ENCODE measurements around the gene APBA1.
"Not testable (repeated sequence)": the region's sequence is repeated elsewhere in the genome, so short reads cannot be mapped to it uniquely, and the experiment has no call there.

Gene APBA1

DNA sequence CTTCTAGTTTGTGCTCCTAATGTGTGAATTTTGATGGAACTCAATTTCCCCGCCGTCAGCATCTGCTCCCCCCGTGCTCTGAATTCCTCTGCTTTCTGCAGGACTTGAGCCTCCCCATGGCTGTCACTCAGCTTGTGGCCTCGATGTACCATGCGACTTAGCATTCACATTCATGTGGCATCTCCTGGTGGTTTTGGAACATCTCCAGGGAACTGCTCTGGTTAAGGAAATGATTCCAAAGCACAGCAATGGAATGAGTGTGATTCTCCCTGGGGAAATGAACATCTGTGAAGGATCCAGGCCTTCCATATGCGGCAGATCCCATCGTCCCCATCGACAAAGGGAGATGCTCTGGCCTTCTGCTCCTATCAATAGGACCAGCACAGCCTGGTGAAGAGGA, 228.2 kb downstream of the APBA1 start:
- DNase-seq (ENCODE audit: low read depth in 2 of 2), result no peak

DNA sequence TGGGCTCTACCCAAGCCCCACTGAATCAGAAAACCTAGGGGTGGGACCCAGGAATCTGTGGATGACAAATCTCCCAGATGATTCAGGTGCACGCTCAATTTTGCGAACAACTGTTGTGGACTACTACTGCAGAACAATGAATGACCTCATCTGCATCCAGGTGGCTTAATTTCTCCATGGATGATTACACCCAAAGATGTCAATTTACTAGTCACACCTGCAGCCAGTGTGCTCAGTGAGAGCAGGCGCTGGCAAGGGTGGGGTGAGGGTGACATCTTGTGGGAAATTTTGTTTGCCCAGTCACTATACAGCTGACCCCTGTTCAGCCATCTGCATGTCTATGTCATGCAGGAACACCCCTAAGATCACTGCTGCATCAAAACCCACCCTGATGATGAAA, 229.0 kb downstream of the APBA1 start:
- DNase-seq (ENCODE audit: low read depth in 2 of 2), result no peak

DNA sequence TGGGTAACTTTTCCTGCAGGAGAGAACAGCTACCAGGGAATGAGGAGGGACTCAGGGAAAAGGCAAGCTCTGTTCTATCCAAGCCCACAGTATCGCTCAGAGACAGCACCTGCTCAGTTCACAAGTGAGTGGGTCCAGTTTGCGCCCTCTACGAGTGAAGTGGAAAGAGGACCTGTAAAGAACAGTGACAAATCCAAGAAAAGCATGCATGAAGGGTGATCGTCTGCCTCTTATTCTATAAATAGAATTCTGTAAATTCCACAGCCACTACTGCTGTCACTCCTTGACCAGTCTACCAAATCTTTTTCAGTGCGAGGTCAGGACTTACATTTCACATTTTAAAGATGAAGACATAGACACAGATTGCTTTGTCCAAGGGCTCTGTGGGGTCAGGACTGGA, 229.7 kb downstream of the APBA1 start:
- no peak for DNase-seq (ENCODE audit: low read depth in 2 of 2)

- DNase-seq (ENCODE audit: low read depth in 2 of 2), result not testable (repeated sequence)
These were observed 231.8 kb downstream of the APBA1 start for GRCh38 chr9:69440254-69440955.

GRCh38 chr9:69439654-69440053, 232.5 kb downstream of the APBA1 start:
- not testable (repeated sequence) for DNase-seq (ENCODE audit: low read depth in 2 of 2)

DNA sequence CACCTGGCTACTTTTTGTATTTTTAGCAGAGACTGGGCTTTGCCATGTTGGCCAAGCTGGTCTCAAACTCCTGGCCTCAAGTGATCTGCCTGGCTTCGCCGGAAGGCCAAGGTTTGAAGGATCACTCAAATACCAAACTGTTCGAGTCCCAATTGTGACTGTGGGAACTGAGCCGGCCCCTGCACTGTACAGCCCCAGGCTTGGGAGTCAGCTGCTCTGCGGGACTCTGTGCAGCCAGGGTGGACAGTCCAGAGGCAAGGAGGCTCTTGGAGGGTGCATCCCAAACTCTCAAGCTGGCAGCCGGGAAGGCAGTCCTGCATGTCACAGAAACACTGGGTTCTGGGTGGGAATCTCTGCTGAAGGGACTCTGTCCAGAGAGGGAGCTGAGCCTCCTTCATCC, 238.2 kb downstream of the APBA1 start:
- DNase-seq (ENCODE audit: low read depth in 2 of 2), result no peak

DNA sequence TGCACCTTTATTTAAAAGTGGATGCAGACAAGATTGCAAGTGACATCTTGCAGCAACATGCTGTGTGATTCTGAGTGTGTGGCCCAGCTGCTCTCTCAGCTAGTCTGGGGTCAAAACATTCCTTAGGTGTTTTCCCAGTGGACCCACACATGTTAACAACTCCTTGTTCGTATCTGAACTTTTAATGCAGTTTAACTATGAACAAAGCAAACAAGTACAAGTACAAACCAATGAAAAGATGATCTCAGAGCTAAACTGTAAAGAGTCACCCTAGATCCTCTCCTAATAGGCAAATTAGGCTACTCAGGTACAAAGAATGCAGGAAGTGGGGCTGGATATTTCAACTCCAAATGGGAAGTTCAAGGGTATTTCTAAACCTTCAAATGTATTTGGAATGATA, 238.8 kb downstream of the APBA1 start:
- DNase-seq (ENCODE audit: low read depth in 2 of 2), result no peak

- no peak for DNase-seq (ENCODE audit: low read depth in 2 of 2)
These were observed 239.5 kb downstream of the APBA1 start for GRCh38 chr9:69432623-69433022.

GRCh38 chr9:69431777-69432176, 240.4 kb downstream of the APBA1 start:
- no peak for DNase-seq (ENCODE audit: low read depth in 2 of 2)

DNA sequence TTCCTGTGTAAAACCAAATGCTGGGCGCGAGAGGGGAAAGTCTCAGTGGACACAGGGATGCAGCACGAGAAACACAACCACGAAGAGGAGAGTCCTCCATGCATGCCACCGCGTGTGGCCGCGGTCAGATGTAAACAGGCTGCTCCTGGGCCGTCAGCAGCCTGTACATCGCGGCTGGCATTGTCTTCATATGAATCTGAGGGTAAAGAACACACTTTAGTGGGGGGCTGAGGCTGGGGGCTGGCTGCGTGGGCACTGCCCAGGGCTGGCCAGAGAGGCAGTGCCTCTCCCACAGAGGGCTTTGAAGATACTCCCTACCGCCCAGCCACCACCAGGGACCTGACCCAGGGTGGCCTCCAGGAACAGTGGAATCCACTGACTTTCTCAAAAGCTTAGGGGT, 241.0 kb downstream of the APBA1 start:
- DNase-seq (ENCODE audit: low read depth in 2 of 2), result no peak

DNA sequence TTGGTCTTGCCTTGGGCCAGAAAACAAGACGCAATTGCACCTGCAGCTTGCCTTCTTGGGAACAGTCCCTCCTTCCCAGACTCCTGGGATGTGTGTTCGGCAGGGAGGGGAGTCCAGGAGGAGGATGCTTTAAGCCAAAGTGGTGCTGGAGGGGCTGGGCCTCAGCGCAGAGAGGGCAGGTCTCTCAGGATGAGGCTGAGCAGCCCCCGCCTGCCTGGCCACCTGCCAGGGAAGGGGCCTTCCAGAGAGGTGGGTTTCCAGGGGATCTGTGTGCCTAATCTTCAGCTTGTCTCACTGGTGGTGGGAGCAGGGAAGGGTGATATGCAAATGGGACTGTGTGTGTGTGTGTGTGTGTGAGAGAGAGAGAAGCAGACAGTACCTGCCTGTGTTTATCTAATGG, 242.0 kb downstream of the APBA1 start:
- no peak for DNase-seq (ENCODE audit: low read depth in 2 of 2)

DNA sequence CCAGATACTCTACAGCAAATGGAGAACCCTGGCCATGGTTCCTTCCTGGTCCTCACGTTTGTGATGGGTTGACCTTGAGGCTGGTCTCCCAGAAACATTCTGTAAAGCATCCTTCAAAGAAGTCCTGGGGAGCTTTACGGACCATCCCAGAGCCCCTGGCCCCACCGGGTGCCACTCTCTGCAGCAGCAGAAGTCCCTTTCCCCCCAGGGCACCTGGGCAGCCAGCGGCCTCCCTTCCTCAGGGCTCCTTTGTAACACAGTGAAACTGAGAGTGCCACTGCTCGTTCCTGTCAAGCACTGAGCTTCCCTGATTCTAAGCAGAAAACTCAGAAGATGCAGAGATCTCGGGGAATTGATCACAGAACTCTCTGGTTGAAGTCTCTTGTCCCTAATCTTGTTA, 242.9 kb downstream of the APBA1 start:
- DNase-seq (ENCODE audit: low read depth in 2 of 2), result no peak

DNA sequence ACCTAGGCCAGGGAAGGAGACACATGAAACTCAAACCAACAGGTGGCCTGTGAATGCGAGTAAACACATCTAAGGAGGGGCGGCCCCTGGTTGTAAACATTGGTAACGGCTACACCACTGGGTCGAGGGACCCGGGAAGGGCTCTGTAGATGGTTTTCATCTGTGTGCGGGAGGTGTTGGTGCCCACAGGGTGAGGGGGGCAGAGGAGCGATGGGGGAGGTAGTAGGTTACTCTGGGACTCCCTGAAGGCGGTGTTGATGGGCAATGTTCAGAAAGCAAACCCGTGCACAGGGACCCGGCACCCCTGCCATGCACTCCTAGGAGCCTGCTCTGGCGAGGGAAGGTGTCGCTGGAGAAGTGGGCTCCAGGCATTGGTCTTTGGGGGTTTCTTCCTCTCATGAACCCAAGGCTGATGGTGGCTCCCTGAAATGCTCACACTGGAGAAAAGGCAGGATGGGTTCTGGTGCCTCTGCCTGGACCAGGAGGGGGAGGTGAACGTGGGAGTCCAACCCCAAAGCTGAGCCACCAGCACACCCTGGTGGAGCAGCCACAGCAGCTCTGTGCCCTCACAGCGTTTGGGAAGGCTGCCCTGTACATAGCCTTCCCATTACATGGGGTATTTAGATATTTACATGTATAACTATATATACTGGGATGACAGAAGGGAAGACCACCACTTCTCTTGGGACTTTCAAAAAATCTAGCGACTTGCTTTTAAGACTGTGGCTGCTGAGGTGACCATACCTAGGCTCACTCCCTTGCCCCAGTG, 244.0 kb downstream of the APBA1 start:
- DNase-seq (ENCODE audit: low read depth in 2 of 2), result no peak

DNA sequence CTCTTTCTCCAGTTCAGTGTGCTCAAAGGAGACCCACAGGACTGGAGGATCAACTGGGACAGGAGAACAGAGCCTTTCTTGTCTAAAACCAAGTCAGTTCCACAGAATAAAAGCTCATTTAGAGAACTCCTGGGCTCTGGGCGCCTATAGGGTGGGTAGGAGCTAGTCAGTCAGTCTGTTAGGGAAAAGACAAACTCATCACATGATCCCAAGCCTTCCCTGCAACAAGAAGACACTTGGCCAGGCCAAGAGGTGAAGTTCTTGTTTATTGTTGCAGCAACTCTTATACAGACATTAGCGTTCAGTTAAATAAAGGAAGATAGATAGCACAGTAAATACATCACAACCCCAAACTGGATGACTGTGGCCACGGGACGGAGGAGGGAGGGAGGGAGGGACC, 244.9 kb downstream of the APBA1 start:
- no peak for DNase-seq (ENCODE audit: low read depth in 2 of 2)

DNA sequence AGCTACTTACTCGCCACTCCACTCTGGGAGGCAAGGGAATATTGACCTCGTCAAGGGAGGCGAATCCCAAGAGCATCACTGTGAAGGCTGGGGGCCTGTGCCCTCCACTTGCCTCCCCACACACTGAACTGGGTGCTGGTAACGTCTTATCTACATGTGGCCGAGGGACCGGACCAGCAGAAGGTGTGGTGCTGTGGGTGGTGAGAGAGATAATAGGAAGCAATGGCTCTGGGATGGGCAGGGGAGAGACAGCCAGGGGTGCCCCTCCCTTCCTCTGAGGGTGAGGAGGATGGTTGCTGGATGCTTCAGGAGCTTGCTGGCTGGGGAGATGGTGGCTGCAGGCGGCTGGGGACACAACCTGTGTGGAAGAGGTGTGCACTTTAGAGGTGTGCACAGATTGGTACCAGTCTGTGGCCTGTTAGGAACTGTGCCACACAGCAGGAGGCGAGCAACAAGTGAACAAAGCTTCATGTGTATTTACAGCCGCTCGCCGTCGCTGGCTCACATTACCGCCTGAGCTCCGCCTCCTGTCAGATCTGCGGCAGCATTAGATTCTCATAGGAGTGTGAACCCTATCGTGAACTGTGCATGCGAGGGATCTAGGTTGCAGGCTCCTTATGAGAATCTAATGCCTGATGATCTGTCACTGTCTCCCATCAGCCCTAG, 246.9 kb downstream of the APBA1 start:
- DNase-seq (ENCODE audit: low read depth in 2 of 2), result no peak

DNA sequence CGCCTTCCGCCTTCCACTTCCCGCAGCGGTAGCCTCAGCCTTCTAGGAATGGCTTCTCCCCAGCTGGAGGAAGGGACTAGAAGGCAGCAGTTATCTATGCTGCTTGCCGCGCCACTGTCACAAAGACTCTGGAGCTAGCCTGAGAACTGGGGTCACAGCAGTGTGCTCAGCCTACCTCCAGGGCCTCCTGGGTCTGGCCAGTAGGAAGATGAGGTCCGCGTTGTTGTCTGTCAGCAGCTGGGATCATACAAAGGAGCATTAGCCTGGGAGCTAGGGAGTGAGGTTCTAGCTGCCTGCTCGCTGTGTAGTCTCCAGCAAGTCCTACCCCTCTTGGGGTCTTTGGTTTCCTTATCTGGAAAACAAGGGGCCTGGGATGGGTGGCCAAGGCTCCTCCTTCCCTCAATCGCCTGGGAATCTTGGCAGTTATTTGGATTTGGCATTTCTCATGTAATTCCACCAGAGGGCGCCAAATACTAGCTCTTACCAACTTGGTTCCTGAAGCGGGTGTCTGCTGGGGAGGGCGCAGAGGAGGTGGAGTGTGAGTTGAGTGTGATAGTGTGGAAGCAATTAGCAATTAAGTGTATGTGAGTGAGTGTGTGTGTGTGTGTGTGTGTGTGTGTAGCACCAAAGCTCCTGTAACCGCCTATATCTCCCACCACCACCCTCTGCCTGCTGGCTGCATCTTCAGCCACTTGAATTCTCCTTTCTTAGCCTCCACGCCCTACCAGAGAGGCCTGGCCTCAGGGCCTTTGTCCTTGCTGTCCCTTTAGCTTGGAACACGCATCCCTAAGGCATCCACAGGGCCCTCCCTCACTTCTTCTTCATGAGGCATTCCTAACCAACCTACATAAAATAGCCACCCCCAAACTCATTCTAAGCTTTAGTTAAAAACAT, 250.0 kb downstream of the APBA1 start:
- DNase-seq (ENCODE audit: low read depth in 2 of 2), result peak in 1 of 2 donors; percentile 23

- no peak for DNase-seq (ENCODE audit: low read depth in 2 of 2)
These were observed 251.4 kb downstream of the APBA1 start for GRCh38 chr9:69420611-69421270.

GRCh38 chr9:69412741-69413150, 259.4 kb downstream of the APBA1 start:
- no peak for DNase-seq (ENCODE audit: low read depth in 2 of 2)

- DNase-seq (ENCODE audit: low read depth in 2 of 2), result no peak
These were observed 260.0 kb downstream of the APBA1 start for GRCh38 chr9:69411931-69412740.

DNA sequence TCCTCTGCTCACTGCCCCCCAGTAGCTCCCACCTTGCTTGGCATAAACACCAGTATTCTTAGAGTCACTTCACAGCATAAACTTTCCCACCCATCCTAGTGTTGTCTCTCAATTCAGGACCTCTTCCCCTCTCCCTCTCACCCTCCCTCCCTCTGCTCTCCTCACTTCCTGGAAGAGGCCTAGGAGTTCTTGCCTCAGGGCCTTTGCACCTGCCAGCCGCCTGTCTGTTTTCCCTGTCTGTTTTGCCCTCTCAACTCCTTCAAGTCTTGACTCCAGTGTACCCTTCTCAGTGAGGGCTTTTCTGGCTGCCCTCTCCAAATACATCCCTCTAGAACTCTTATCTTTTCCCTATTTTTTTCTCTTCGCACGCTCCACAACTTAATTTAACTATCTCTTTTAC, 260.9 kb downstream of the APBA1 start:
- no peak for DNase-seq (ENCODE audit: low read depth in 2 of 2)
